ENCODE data around the gene CHRM4.

The CHRM4 gene

GRCh38 chr11:46362156-46363030 is 29.2 kb downstream of the CHRM4 start:
- no peaks in the 10 kb centered on the region for H3K9me3 ChIP-seq (ENCODE audit: insufficient read depth, low read length)
- H3K4me2 ChIP-seq (ENCODE audit: low read depth, low read length, poor library complexity, severe bottlenecking), result no peak overlapping the region
- no peak overlapping the region for H2AFZ ChIP-seq (ENCODE audit: low read depth, low read length, severe bottlenecking)
- TF ChIP-seq CTCF (IDR thresholded peaks at IDR 0.05; ENCODE audit: insufficient read depth, low read length, poor library complexity, severe bottlenecking), result no peak
- no peak for TF ChIP-seq EZH2phosphoT487 (conservative IDR thresholded peaks at IDR 0.05; ENCODE audit: low read length)
- H3K79me2 ChIP-seq (ENCODE audit: insufficient read depth, low read length), result 0 out of 2 replicates have a peak, but pooled peaks cover 4% of the 10 kb centered on the region
- no peaks in the 10 kb centered on the region for H3K27me3 ChIP-seq (ENCODE audit: low read length)
- no peak overlapping the region for H3K9ac ChIP-seq (ENCODE audit: low read length)
- H3K4me3 ChIP-seq (ENCODE audit: insufficient read depth, low read length, poor library complexity, severe bottlenecking), result no peak overlapping the region
- no peaks in the 10 kb centered on the region for H4K20me1 ChIP-seq (ENCODE audit: low read depth, low read length)
- no peaks in the 10 kb centered on the region for H3F3A ChIP-seq (ENCODE audit: insufficient read depth)
- no peaks in the 10 kb centered on the region for H3K9me2 ChIP-seq (replicated peaks; ENCODE audit: insufficient read depth, low read length)
- no peak overlapping the region for H3K27ac ChIP-seq (ENCODE audit: low read depth, low read length)
- no peaks in the 10 kb centered on the region for H3K36me3 ChIP-seq (ENCODE audit: low read length)

GRCh38 chr11:46361283-46362155 is 30.1 kb downstream of the CHRM4 start:
- Histone ChIP-seq H3K79me2 (ENCODE audit: insufficient read depth, low read length) (peaks cover 10% of the 10 kb centered on the region; the same call in 1 of the 2 replicates), H2AFZ (ENCODE audit: low read depth, low read length, severe bottlenecking) (no peak overlapping the region)

GRCh38 chr11:46360878-46361277 is 30.7 kb downstream of the CHRM4 start:
- H3K79me2 ChIP-seq (ENCODE audit: insufficient read depth, low read length), result peaks cover 10% of the 10 kb centered on the region; the same call in 1 of the 2 replicates
- no peak overlapping the region for H2AFZ ChIP-seq (ENCODE audit: low read depth, low read length, severe bottlenecking)
- no peaks in the 10 kb centered on the region for H3K36me3 ChIP-seq (ENCODE audit: low read length)
- no peaks in the 10 kb centered on the region for H4K20me1 ChIP-seq (ENCODE audit: low read depth, low read length)
- H3K9me2 ChIP-seq (replicated peaks; ENCODE audit: insufficient read depth, low read length), result no peaks in the 10 kb centered on the region
- H3K9ac ChIP-seq (ENCODE audit: low read length), result 0 out of 2 replicates have a peak overlapping the region, but pooled peaks have one; percentile 2
- TF ChIP-seq CTCF (IDR thresholded peaks at IDR 0.05; ENCODE audit: insufficient read depth, low read length, poor library complexity, severe bottlenecking) (no peak), EZH2phosphoT487 (conservative IDR thresholded peaks at IDR 0.05; ENCODE audit: low read length) (no peak)
- no peaks in the 10 kb centered on the region for H3K9me3 ChIP-seq (ENCODE audit: insufficient read depth, low read length)
- no peak overlapping the region for H3K27ac ChIP-seq (ENCODE audit: low read depth, low read length)
- no peak overlapping the region for H3K4me2 ChIP-seq (ENCODE audit: low read depth, low read length, poor library complexity, severe bottlenecking)
- no peaks in the 10 kb centered on the region for H3F3A ChIP-seq (ENCODE audit: insufficient read depth)
- H3K27me3 ChIP-seq (ENCODE audit: low read length), result no peaks in the 10 kb centered on the region
- no peak overlapping the region for H3K4me3 ChIP-seq (ENCODE audit: insufficient read depth, low read length, poor library complexity, severe bottlenecking)

More at GRCh38 chr11:46361283-46362155, 30.1 kb downstream of the CHRM4 start:
- H3F3A ChIP-seq (ENCODE audit: insufficient read depth), result no peaks in the 10 kb centered on the region
- no peak overlapping the region for H3K4me2 ChIP-seq (ENCODE audit: low read depth, low read length, poor library complexity, severe bottlenecking)
- no peak overlapping the region for H3K27ac ChIP-seq (ENCODE audit: low read depth, low read length)
- no peaks in the 10 kb centered on the region for H3K9me2 ChIP-seq (replicated peaks; ENCODE audit: insufficient read depth, low read length)
- H3K4me3 ChIP-seq (ENCODE audit: insufficient read depth, low read length, poor library complexity, severe bottlenecking), result no peak overlapping the region
- H3K9me3 ChIP-seq (ENCODE audit: insufficient read depth, low read length), result no peaks in the 10 kb centered on the region
- H4K20me1 ChIP-seq (ENCODE audit: low read depth, low read length), result no peaks in the 10 kb centered on the region
- H3K36me3 ChIP-seq (ENCODE audit: low read length), result no peaks in the 10 kb centered on the region
- 0 out of 2 replicates have a peak overlapping the region, but pooled peaks have one; percentile 2 for H3K9ac ChIP-seq (ENCODE audit: low read length)
- no peak for TF ChIP-seq CTCF (IDR thresholded peaks at IDR 0.05; ENCODE audit: insufficient read depth, low read length, poor library complexity, severe bottlenecking)
- TF ChIP-seq EZH2phosphoT487 (conservative IDR thresholded peaks at IDR 0.05; ENCODE audit: low read length), result no peak
- H3K27me3 ChIP-seq (ENCODE audit: low read length), result no peaks in the 10 kb centered on the region

Data from SU-DHL-6 (cell line).